HEK293T (cell line): ENCODE measurements around the gene ANKRD42.

Experiments used
- ARNT ChIP-seq: fragments of 450-650 bp; IDR thresholded peaks from 2 replicates; pipeline ENCODE4 v1.6.1; 2017; ENCODE audit warnings: mild to moderate bottlenecking
- BHLHE40 ChIP-seq: fragments of 450-650 bp; IDR thresholded peaks from 2 replicates; pipeline ENCODE4 v1.6.1; 2016; ENCODE audit warnings: mild to moderate bottlenecking, moderate library complexity, borderline replicate concordance
- FOXA1 ChIP-seq: fragments of 450-650 bp; IDR thresholded peaks from 2 replicates; pipeline ENCODE4 v1.6.1; 2016; ENCODE audit warnings: mild to moderate bottlenecking
- FOXM1 ChIP-seq: fragments of 450-650 bp; IDR thresholded peaks from 2 replicates; pipeline ENCODE4 v1.6.1; 2017; ENCODE audit warnings: mild to moderate bottlenecking, borderline replicate concordance
- L3MBTL2 ChIP-seq: fragments of 450-650 bp; conservative IDR thresholded peaks from 2 replicates; pipeline ENCODE4 v1.6.1; 2016; ENCODE audit warnings: mild to moderate bottlenecking
- NFRKB ChIP-seq: fragments of 450-650 bp; IDR thresholded peaks from 2 replicates; pipeline ENCODE4 v1.6.1; 2016; ENCODE audit warnings: mild to moderate bottlenecking, moderate library complexity
- PKNOX1 ChIP-seq: fragments of 450-650 bp; IDR thresholded peaks from 2 replicates; pipeline ENCODE4 v1.6.1; 2016
- SP1 ChIP-seq: fragments of 450-650 bp; IDR thresholded peaks from 2 replicates; pipeline ENCODE4 v1.6.1; 2017
- SUZ12 ChIP-seq: fragments of 450-650 bp; IDR thresholded peaks from 2 replicates; pipeline ENCODE4 v1.6.1; 2016; ENCODE audit warnings: mild to moderate bottlenecking
- ZNF384 ChIP-seq: fragments of 450-650 bp; IDR thresholded peaks from 2 replicates; pipeline ENCODE4 v1.6.1; 2016

- no peak for TF ChIP-seq PKNOX1
- no peak for TF ChIP-seq BHLHE40
- no peak for TF ChIP-seq FOXM1
- no peak for TF ChIP-seq L3MBTL2
- TF ChIP-seq ZNF384 = no peak
- TF ChIP-seq SP1 = no peak
- TF ChIP-seq SUZ12 = no peak
- no peak for TF ChIP-seq FOXA1
- no peak for TF ChIP-seq NFRKB
- no peak for TF ChIP-seq ARNT
Observed at GRCh38 chr11:83181815-83182214, 11.7 kb upstream of the ANKRD42 start.
